Breast epithelium (tissue), 3 donors: Measurements from ENCODE around the gene STRN3.

ENCODE experiments used
- CTCF ChIP-seq, 3 donors: fragments of 450-650 bp; IDR thresholded peaks; one replicate each; pipeline ENCODE4 v1.5.1; 2016 to 2017; ENCODE audit warnings: antibody characterized with exemption in 3 of 3, mild to moderate bottlenecking in 3 of 3, moderate library complexity in 3 of 3
- POLR2A ChIP-seq: fragments of 450-650 bp; IDR thresholded peaks from one replicate; pipeline ENCODE4 v1.6.1; 2016; ENCODE audit warnings: antibody characterized with exemption, mild to moderate bottlenecking, moderate library complexity
- POLR2AphosphoS5 ChIP-seq, 3 donors: sonication (generic); formaldehyde crosslinking; IDR thresholded peaks; one replicate each; pipeline ENCODE4 v1.6.1; 2017; ENCODE audit warnings: antibody characterized with exemption in 3 of 3

- TF ChIP-seq CTCF (IDR thresholded peaks at IDR 0.05) (no peak), POLR2A (no peak), POLR2AphosphoS5 (IDR thresholded peaks at IDR 0.05) (no peak)
Measured at GRCh38 chr14:30990770-30991169, 35.4 kb downstream of the STRN3 start.
